ENCODE data around the gene TTC39B. TPM values are rescaled to one million over a fixed set of nuclear protein-coding genes. Genes with fewer than 3 reads are reported as not detected.

The TTC39B gene
- total and polyA plus RNA-seq, 2 of the 8 experiments (the other 6 are each of a cell fraction or from before 2014, with no cell fraction given), result 1.6 to 10.9 TPM

- no peak for TF ChIP-seq CTBP2 (IDR thresholded peaks at IDR 0.05; ENCODE audit: borderline replicate concordance, insufficient read depth, insufficient read length, low read length)
Observed at GRCh38 chr9:15268317-15268716, 38.7 kb downstream of the TTC39B start (continued).

All from H1 (cell line).